NCI-H524 (cell line): Measurements from ENCODE around the gene SRMS.
A peak's percentile ranks its signal among the peaks of the same experiment; 100 is the strongest.

Experiments used
- DNase-seq, 2 experiments: peaks; one replicate each; lab custom pipeline; 2025; lab: John Stamatoyannopoulos, UW

SRMS gene

GRCh38 chr20:63500902-63501817 is 46.4 kb downstream of the SRMS start:
- DNase-seq: peak in 1 of 2 experiments; percentile 66

- DNase-seq: no peak
These were observed 47.2 kb downstream of the SRMS start for GRCh38 chr20:63500151-63500901.

- peak in 1 of 2 experiments; percentile 55 for DNase-seq
These were observed 48.1 kb downstream of the SRMS start for GRCh38 chr20:63499338-63499969.

GRCh38 chr20:63498960-63499337 is 48.6 kb downstream of the SRMS start, which contains the start of gene EEF1A2:
EEF1A2 (minus strand) TSS chr20:63499083; CDS start chr20:63497763, 1,320 bp downstream.
- peak in 1 of 2 experiments; percentile 66 for DNase-seq

- DNase-seq: peak in 1 of 2 experiments; percentile 46
These were observed 49.3 kb downstream of the SRMS start for GRCh38 chr20:63497946-63498935.

GRCh38 chr20:63497138-63497945 is 50.2 kb downstream of the SRMS start:
- no peak for DNase-seq

GRCh38 chr20:63496596-63497120 is 50.9 kb downstream of the SRMS start:
- no peak for DNase-seq

- peak in 1 of 2 experiments; percentile 54 for DNase-seq
These were observed 51.6 kb downstream of the SRMS start for GRCh38 chr20:63495741-63496595.

GRCh38 chr20:63495167-63495720 is 52.3 kb downstream of the SRMS start:
- no peak for DNase-seq

GRCh38 chr20:63494420-63495166 is 53.0 kb downstream of the SRMS start:
- no peak for DNase-seq

GRCh38 chr20:63494084-63494419 is 53.5 kb downstream of the SRMS start:
- no peak for DNase-seq

GRCh38 chr20:63493563-63494020 is 54.0 kb downstream of the SRMS start:
- no peak for DNase-seq

GRCh38 chr20:63492982-63493381 is 54.6 kb downstream of the SRMS start:
- no peak for DNase-seq

- no peak for DNase-seq
These were observed 55.0 kb downstream of the SRMS start for GRCh38 chr20:63492518-63492917.

GRCh38 chr20:63491635-63492230 is 55.8 kb downstream of the SRMS start:
- no peak for DNase-seq

- no peak for DNase-seq
These were observed 56.5 kb downstream of the SRMS start for GRCh38 chr20:63491078-63491477.
